ENCODE data around the gene MCF2L2.
A peak's percentile ranks its signal among the peaks of the same experiment; 100 is the strongest.
"Not testable (repeated sequence)": the region's sequence is repeated elsewhere in the genome, so short reads cannot be mapped to it uniquely, and the experiment has no call there.

Gene MCF2L2

GRCh38 chr3:183444748-183445147 lies 16.3 kb upstream of the MCF2L2 start:
- DNase-seq (ENCODE audit: low spot score): no peak

- DNase-seq (ENCODE audit: low spot score): no peak
Measured at GRCh38 chr3:183443395-183444385, 15.3 kb upstream of the MCF2L2 start.

- DNase-seq (ENCODE audit: low spot score): no peak
Measured at GRCh38 chr3:183442994-183443393, 14.6 kb upstream of the MCF2L2 start.

GRCh38 chr3:183440521-183440920 lies 12.1 kb upstream of the MCF2L2 start:
- DNase-seq (ENCODE audit: low spot score): not testable (repeated sequence)

GRCh38 chr3:183439515-183439914 lies 11.1 kb upstream of the MCF2L2 start:
- peak; percentile 38 for DNase-seq (ENCODE audit: low spot score)

GRCh38 chr3:183438735-183439134 lies 10.3 kb upstream of the MCF2L2 start:
- no peak for DNase-seq (ENCODE audit: low spot score)

GRCh38 chr3:183437666-183438564 lies 9.5 kb upstream of the MCF2L2 start:
- DNase-seq (ENCODE audit: low spot score): no peak

GRCh38 chr3:183437061-183437460 lies 8.6 kb upstream of the MCF2L2 start:
- no peak for DNase-seq (ENCODE audit: low spot score)

GRCh38 chr3:183435661-183436060 lies 7.2 kb upstream of the MCF2L2 start:
- DNase-seq (ENCODE audit: low spot score): no peak

- no peak for DNase-seq (ENCODE audit: low spot score)
Measured at GRCh38 chr3:183434992-183435391, 6.6 kb upstream of the MCF2L2 start.

- no peak for DNase-seq (ENCODE audit: low spot score)
Measured at GRCh38 chr3:183434503-183434902, 6.1 kb upstream of the MCF2L2 start.

- no peak for DNase-seq (ENCODE audit: low spot score)
Measured at GRCh38 chr3:183430325-183430957, 2.0 kb upstream of the MCF2L2 start.

GRCh38 chr3:183427876-183428446 lies 458 bp downstream of the MCF2L2 start:
- peak; percentile 34 for DNase-seq (ENCODE audit: low spot score)

GRCh38 chr3:183427196-183427875 lies 1.1 kb downstream of the MCF2L2 start:
- no peak for DNase-seq (ENCODE audit: low spot score)

- DNase-seq (ENCODE audit: low spot score): not testable (repeated sequence)
Measured at GRCh38 chr3:183418807-183419206, 9.6 kb downstream of the MCF2L2 start.

- no peak for DNase-seq (ENCODE audit: low spot score)
Measured at GRCh38 chr3:183411216-183411922, 17.1 kb downstream of the MCF2L2 start.

GRCh38 chr3:183410759-183411158 lies 17.7 kb downstream of the MCF2L2 start:
- no peak for DNase-seq (ENCODE audit: low spot score)

- peak; percentile 10 for DNase-seq (ENCODE audit: low spot score)
Measured at GRCh38 chr3:183410280-183410679, 18.1 kb downstream of the MCF2L2 start.

GRCh38 chr3:183409219-183409618 lies 19.2 kb downstream of the MCF2L2 start:
- DNase-seq (ENCODE audit: low spot score): no peak

- DNase-seq (ENCODE audit: low spot score): no peak
Measured at GRCh38 chr3:183401678-183402077, 26.7 kb downstream of the MCF2L2 start.

- DNase-seq (ENCODE audit: low spot score): no peak
Measured at GRCh38 chr3:183400352-183400751, 28.1 kb downstream of the MCF2L2 start.

All from kidney tubule cell (primary cell).